NCI-H146 (cell line): ENCODE results near the gene SYCE3.
"Not testable (repeated sequence)": the region's sequence is repeated elsewhere in the genome, so short reads cannot be mapped to it uniquely, and the experiment has no call there.

Experiments used
- DNase-seq: peaks from one replicate; lab custom pipeline; 2025; lab: John Stamatoyannopoulos, UW

Gene SYCE3

DNA sequence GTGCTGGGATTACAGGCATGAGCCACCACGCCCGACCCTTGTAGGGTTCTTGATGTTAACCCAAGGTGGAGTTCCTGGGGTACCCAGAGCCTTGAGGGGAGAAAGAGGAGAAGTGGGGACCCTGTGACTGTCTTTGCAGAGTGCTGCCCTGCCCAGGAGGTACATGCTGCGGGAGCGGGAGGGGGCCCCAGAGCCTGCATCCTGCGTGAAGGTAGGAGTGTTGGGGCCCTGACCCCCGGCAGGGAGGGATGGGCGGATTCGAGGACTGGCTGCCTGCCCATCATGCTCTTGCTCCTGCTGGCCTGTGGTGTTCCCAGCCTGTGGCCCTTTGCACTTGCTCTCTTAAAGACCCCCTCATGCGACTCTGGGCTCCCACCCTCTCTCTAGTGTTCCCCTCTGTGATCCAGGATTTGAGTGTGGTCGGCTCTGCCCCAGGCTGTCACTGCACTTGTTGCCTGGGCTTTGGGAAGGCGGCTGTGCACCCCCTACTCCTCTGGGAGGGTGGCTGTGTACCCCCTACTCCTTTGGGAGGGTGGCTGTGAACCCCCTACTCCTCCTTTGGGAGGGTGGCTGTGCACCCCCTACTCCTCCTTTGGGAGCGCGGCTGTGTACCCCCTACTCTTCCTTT, 41.8 kb downstream of the SYCE3 start:
- no peak for DNase-seq

DNA sequence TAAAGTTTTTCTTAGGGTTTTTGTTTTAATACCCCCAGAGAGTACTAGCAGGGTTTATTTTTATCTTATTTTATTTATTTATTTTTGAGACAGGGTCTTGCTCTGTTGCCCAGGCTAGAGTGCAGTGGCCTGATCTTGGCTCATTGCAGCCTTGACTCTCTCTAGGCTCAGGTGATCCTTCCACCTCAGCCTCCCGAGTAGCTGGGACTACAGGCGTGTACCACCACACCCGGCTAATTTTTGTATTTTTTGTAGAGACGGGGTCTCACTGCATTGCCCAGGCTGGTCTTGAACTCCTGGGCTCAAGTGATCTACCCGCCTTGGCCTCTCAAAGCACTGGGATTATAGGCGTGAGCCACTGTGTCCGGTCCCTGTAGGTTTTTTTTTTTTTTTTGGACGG, 42.5 kb downstream of the SYCE3 start:
- not testable (repeated sequence) for DNase-seq

DNA sequence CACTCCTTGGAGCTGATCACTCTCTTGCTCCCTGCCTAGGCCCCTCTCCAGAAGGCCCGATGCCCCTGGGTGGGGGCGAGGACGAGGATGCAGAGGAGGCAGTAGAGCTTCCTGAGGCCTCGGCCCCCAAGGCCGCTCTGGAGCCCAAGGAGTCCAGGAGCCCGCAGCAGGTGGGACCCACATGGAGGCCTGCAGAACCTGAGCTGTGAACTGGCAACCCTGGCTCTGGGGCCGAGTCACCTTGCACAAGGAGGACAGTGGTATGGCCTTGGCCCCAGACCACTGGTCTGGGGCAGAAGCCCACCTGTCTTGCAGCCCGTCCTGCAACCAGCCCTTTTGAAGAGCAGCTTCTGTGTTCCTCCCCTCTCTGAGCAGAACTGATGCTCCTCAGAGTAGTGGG, 43.6 kb downstream of the SYCE3 start:
- no peak for DNase-seq

DNA sequence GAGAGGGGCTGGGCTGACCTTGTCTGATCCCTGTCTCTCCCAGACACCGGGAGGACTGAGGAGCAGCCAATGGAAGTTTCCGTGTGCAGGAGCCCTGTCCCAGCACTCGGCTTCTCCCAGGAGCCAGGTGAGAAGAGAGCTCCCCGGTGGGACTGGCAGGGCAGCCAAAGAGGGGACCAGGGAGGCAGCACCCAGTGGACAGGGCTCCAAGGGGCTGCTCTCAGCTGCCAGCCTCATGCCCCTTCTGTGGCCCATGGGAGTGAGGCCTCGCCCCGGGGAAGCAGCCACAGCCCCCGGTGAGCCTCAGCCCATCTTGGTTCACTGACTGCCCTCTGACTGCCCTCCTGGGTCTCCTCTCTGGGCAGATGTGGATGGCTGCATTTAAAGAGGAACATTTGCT, 44.1 kb downstream of the SYCE3 start:
- no peak for DNase-seq

DNA sequence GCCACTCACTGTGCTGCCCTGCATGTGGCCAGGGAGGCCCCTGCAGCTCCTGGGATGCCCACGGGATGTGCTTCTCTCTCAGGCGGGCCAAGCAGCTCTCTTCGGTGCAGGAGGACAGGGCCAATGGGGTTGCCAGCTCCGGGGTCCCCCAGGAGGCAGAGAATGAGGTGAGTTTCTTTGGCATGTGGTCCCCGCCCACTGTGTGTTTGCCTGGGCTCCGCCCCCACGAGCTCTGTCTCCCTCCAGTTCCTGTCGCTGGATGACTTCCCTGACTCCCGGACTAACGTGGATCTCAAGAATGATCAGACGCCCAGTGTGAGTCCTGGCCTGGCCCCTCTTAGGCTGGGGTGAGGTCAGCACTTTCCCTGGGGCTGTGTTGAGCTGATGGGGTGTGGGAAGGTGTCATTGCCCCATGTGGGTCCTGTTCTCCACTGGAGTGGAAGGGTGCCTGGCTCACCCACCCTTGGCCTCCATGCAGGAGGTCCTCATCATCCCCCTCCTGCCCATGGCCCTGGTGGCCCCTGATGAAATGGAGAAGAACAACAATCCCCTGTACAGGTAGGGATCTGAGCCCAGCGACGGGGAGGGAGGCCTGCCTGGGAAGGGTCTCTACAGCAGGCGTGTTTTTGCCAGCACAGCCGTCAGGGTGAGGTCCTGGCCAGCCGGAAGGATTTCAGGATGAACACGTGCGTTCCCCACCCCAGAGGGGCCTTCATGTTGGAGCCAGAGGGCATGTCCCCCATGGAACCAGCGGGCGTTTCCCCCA, 45.0 kb downstream of the SYCE3 start:
- no peak for DNase-seq

DNA sequence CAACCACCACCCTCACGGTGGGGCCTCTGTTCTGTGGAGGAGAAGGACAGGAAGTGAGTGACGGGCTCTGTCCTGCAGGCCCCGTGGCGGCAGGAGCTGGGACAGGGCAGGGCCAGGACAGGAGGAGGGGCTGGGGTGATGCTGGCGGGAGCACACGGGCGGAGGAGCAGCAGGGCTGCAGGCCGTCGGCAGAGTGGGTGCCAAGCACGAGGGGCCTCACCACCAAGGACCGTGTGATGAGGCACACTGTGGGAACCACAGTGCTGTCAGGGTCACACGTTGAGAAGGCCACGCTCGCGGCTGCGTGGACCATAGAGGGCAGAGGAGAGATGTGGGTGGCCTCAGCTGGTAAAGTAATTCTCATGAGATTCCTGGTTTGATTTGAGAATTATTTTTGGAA, 45.8 kb downstream of the SYCE3 start:
- DNase-seq: no peak

DNA sequence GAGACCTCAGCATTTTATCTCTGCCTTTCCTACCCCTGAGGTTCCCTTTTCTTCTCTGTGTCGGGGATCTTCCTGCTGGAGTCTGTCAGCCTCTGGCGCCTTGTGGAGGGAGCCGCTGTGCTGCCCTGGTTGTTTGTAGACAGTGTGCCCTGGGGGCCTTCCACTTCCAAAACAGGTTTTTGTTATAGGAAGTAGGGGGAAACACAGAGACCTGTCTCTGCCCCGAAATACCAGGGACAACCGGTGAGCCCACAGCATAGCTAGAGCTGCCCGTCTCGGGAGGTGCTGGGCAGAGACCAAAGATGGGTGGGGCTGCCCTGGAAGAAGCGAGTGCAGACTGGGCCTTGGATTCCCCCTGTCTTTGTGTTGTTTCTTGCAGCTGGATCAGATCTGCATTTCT, 46.7 kb downstream of the SYCE3 start:
- no peak for DNase-seq

DNA sequence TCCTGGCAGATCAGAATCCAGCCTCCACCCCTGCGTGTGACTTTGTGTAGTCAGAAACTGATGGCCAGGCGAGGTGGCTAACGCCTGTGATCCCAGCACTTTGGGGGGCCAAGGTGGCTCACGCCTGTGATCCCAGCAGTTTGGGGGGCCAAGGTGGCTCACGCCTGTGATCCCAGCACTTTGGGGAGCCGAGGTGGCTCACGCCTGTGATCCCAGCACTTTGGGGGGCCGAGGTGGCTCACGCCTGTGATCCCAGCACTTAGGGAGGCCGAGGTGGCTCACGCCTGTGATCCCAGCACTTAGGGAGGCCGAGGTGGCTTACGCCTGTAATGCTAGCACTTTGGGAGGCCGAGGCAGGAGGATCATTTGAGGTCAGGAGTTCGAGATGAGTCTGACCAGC, 49.5 kb downstream of the SYCE3 start:
- no peak for DNase-seq

DNA sequence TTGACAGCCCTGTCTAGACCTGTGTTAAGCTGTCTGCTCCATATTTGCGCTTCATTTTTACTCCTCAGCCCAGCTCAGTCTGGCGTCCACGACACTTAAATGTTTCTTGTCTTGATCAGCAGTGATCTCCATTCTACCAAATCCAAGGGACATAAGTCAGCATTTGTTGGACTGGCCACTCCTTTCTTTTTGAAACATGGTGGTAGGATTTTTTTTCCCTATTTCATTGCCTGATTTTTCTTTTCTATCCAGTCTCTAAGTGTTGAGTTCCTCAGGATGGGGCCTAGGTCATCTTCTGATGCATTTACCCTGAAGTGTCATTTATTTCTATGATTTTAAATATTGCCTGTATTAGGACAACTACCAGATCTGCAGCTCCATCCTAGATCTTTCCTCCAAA, 53.8 kb downstream of the SYCE3 start:
- DNase-seq: no peak

DNA sequence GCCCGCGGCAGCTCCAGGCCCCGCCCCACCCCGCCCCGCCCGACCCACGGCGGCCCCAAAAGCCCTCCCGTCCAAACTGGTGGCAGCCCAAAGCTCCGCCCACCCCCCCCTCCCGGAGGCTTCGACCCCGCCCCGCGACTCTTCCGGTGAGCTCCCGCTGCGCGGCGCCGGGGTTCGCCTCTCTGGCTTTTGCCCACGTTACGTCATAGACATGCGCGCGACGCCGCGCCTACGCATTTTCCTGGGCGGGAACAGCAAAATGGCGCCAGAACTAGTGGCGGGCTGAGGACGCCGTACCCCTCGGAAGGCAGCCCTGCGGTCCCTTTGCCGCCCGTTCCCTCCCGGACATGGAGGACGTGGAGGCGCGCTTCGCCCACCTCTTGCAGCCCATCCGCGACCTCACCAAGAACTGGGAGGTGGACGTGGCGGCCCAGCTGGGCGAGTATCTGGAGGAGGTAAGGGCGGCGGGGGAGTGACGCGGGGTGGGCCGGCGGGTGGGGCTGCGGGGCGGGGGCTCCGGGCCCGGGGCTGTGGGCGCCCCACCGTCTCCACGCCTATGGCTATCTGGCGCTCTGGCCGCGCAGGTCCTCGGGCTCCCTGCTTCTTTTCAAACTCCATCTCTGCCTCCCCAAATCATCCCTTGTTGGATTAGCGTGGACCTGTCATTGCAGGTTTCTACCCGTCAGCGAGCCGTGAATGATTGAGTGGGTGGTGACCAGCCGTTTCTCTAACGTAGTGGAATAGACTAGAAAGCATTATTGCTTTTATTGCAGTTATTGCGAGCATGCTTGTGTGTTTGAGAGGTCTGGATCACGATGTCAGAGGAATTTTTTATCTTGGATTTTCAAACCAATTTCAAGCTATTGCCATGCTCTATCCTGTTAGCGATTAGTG, 54.5 kb downstream of the SYCE3 start, which contains the start of gene NCAPH2:
NCAPH2 (plus strand) TSS at position 234 of the 894 bp plus-strand sequence; CDS start at position 348, 114 bp downstream.
- peak; percentile 89 for DNase-seq

DNA sequence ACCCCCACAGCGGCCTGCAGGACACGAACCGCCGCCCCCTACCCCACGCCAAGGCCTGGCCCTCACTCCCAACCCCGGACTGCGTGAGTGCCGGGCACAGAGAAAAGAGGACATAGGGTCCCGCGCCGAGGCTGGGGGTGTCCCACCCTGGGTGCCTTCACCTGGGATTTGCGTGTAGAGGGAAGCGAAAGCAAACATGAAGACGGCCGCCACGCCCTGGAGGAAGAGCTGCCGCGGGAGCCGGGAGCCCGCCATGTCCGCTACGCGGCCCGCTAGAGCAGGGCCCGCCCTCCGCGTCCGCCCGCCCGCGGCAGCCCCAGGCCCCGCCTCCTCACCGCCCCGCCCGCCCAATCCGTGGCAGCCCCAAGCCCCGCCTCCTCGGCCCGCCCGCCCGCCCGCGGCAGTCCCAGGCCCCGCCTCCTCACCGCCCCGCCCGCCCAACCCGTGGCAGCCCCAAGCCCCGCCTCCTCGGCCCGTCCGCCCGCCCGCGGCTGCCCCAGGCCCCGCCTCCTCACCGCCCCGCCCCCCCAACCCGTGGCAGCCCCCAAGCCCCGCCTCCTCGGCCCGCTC, 55.2 kb downstream of the SYCE3 start, which contains the start of gene LMF2:
LMF2 (minus strand) TSS at position 282 of the 570 bp plus-strand sequence; CDS start at position 255, 27 bp downstream.
- DNase-seq: no peak

DNA sequence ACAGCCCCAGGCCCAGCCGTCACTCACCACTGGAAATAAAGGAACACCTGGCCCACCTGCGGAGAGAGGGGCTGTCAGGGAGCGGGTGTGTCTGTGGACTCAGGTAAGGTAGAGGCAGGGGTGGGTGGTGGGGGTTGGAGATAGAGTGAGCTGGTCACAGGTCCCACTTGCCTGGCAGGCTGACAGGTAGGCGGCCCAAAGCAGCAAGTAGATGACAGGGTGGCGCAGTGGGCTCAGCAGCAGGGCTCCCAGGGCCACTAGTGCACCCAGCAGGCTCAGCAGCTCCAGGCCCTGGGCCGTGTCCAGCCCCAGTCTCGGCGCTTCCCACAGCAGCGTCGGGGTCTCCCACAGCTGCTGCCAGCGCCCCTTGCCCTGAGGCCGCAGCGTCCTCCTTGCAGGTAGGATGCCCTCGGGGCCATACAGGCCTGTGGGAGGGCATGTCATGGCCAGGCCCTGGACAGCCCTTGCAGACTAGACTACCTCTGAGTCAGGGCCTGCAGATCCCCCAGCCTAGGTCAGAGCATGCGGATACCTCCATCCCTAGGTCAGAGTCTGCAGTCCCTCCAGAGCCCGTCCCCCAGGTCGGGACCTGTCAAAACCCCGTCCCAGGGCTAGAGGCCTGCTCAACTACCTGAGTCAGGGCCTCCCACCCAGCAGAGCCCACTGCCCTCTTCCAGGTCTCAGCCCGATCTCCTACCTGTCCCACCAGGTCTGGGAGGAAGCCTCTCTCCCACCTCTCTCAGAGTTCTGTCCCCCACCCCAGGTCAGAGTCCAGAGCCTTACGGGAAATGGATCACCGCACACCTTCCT, 55.9 kb downstream of the SYCE3 start:
- DNase-seq: peak; percentile 65

DNA sequence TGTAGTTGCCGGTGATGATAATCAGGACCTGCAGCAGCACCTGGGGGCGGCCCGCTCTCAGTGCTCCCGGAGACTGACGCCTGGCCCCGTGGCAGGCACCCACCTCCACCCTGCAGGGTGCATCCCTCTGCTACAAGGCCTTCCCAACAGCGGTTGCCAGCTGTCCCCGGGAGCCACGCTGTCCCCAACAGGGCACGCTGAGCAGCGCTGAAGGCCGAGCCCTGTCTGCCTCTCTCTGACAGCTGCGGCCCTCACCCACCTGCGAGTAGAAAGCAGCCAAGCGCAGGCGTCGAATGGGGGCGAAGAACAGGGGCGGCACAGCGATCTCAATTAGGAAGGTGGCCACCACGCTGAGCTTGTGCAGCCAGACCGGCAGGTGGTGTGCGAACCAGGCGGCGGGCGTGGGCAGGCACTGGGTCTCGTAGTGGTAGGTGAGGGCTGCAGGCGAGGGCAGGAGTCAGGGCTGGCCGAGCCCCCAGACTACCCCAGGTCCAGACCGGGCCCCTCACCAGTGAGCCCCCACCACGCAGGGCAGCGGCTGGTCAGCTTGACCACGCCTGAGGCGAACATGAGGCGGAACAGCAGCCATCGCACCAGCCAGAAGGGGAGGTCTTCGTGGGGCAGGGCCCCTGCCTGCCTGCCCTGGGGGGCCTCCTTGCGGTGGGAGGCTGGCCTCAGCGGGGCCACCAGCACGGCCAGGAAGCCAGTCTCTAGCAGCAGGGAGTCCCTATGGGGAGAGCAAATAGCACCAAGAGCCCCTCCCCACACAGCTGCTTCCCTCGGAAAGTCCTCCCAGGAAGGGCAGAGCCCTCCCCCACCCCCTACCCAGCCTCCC, 56.7 kb downstream of the SYCE3 start:
- DNase-seq: peak; percentile 95

DNA sequence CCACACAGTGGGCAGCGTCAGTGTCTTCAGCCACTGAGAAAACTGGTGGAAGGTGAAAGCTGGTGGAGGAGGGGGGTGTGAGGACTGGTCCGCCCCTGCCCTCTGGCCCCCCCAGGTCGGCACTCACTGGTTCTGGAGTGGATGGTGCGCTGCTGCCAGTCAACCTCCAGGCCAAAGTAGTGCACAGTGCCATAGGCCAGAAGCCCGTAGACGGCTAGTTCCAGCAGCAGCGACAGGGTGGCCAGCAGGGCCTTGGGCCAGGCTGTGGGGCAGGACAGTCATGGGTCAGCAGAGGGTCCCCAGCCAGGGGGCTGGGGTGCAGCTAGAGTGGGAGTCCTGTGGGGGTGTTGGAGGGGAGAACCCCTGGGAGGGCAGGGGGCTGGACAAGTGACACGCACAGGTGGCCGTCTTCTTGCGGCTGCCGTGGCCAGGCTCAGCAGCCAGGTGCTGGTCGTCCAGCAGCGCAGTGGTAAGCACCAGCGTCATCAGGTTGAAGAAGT, 57.4 kb downstream of the SYCE3 start:
- DNase-seq: no peak

DNA sequence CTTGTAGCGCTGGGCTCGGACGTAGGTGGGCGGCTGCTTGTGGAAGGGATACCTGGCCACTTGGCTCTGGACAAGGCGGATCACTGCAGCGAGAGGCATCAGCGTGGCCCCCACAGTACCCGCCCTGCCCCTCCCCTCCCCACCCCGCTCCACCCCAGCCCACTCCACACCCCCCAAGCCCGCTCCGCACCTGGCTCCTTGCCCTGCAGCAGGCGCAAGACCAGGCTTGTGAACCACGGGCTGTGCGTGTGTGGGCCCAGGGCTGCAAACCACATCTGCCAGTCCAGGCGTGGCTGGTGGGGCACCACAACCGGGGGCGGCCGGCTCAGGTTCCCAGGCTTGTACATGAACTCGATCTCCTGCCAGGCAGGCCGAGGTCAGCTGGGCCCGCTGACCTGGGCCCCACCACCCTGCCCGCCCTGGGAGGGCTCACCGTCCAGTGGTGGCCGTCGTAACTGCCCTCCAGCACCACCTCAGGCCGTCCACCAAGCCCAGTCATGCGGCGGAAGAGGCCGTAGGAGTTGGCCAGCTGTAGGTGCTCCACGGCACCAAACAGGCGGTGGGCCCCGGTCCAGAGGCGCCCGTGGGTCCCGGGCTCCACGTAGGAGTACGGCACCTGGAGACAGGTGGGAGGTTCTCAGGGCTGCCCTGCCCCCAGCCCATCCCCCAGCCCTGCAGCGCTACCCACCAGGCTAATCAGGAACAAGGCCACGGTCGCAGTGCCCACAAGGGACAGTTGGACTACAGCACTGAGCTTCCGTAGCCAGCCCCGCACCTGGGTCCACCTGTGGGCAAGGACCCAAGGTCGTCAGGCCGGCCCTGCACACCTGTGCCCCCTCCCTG, 58.1 kb downstream of the SYCE3 start:
- no peak for DNase-seq

DNA sequence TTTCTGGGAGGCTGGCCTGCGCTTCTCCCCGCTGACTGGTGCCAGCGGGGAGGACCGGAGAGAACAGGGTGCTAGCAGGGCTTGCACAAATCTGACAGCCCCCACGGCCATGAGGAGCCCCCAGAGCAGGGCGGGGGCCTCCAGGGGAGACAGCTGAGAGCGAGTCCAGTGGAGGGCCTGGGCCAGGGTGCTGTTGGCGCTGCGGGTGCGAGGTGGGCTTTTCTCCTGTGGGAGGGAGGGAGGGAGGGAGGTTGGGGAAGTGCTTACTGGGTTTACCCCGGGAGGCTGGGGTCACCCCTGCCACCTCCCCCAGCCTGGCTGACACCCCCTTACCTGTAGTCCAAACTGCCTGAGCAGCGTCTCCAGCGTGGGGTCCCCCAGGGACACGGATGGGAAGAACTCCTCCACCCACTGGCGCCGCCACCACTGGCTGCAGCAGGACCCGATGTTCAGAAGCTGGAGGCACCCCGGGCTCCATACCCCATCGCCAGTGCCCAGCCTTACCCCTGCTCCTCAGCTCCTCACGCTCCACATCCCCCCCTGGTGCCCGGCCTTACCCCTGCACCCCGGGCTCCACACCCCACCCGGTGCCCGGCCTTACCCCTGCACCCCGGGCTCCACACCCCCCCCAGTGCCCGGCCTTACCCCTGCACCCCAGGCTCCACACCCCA, 59.1 kb downstream of the SYCE3 start:
- no peak for DNase-seq

DNA sequence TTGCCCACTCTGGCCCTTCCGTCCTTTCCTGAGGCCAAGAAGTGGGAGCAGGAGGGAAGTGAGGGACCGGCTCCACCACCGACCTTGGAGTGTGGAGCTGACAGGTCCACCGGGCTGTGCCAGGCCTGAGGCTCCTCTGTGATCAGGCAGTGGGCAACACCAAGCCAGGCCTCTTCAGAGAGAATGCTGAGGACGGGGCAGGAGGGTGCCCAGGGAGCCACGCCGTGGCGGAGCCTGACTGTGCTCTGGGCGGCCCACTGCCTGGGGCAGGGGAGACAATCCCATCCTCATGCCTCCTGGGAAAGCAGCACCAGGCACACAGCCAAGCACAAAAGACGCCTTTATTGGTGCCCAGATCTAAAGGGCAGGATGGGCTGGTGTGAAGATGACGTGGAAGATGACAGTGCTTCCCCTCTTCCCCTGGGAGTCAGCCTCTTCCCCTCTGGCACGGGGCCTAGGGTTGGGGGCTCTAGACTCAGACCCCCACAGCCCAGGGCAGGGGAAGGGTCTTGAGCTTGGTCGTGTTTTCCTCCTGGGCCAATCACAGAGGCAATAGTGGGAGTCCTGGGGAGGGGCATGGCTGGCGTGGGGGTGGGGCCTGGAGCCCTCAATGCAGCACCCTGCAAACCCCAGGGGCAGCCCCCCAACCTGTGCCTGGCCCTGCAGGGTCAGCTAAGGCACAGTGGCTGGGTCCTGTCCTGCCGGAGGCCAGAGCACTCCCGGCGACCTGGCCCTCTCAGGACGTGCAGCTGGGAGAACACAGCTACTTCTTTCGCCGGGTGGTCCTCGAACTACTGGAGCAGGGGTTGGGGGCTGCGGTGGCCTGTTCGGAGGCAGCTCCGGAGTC, 59.9 kb downstream of the SYCE3 start:
- no peak for DNase-seq

DNA sequence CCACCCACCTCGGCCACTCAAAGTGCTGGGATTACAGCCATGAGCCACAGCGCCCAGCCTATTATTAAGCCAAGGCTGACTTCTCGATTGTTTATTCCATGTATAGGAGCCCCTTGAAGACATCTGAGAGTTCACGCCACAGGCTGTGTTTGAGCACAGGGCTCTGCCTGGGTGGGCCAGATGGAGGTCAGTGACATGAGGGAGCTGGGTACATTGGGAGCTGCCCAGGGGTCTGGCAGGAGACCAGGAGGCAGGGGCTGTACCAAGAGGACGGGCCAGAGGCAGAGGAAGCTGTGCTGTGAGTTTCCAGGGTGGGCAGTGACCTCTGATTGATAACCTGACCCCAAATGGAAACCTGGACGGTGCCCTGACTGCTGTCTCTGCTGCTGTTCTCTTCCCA, 60.6 kb downstream of the SYCE3 start:
- DNase-seq: no peak
